ENCODE results near the gene LHB. TPM values are rescaled to one million over a fixed set of nuclear protein-coding genes. Genes with fewer than 3 reads are reported as not detected.

LHB gene
- total RNA-seq, 1 experiment from 2014 or later, result not detected

- DNase-seq (ENCODE audit: extremely low read depth, low read depth), result no peak
These were observed 30.7 kb downstream of the LHB start for GRCh38 chr19:48986211-48986610.

- no peak for DNase-seq (ENCODE audit: extremely low read depth, low read depth)
These were observed 31.2 kb downstream of the LHB start for GRCh38 chr19:48985711-48986110.

GRCh38 chr19:48982280-48982679 lies 34.6 kb downstream of the LHB start:
- DNase-seq (ENCODE audit: extremely low read depth, low read depth), result no peak

- DNase-seq (ENCODE audit: extremely low read depth, low read depth), result no peak
These were observed 39.8 kb downstream of the LHB start for GRCh38 chr19:48977061-48977460.

GRCh38 chr19:48975947-48976847 lies 40.7 kb downstream of the LHB start:
- no peak for DNase-seq (ENCODE audit: extremely low read depth, low read depth)

GRCh38 chr19:48970923-48971395 lies 45.9 kb downstream of the LHB start:
- DNase-seq (ENCODE audit: extremely low read depth, low read depth), result peak; percentile 72

GRCh38 chr19:48970139-48970766 lies 46.6 kb downstream of the LHB start:
- no peak for DNase-seq (ENCODE audit: extremely low read depth, low read depth)

GRCh38 chr19:48969276-48970138 lies 47.4 kb downstream of the LHB start:
- DNase-seq (ENCODE audit: extremely low read depth, low read depth), result no peak

- DNase-seq (ENCODE audit: extremely low read depth, low read depth), result no peak
These were observed 48.1 kb downstream of the LHB start for GRCh38 chr19:48968813-48969218.

- DNase-seq (ENCODE audit: extremely low read depth, low read depth), result no peak
These were observed 48.7 kb downstream of the LHB start for GRCh38 chr19:48968179-48968661.

- peak; percentile 69 for DNase-seq (ENCODE audit: extremely low read depth, low read depth)
These were observed 49.3 kb downstream of the LHB start for GRCh38 chr19:48967346-48968178.

GRCh38 chr19:48966541-48967345 lies 50.1 kb downstream of the LHB start:
- no peak for DNase-seq (ENCODE audit: extremely low read depth, low read depth)

Small RNA genes lying within 50 kb of the gene (small RNA-seq; reads per million reads assigned to genes)
- gene MIR6798, result 0 to 0.06 reads per million in 2 experiments

Other genes with a start within 250 kb of the LHB start
- 27.6 and 31.2 TPM in 2 replicates for gene BCAT2, start 206.1 kb downstream of the LHB start, total RNA-seq (2014; rRNA removed; shearing (Covaris generic))
- 1.6 and 2.0 TPM in 2 replicates for gene HSD17B14, start 180.6 kb downstream of the LHB start, total RNA-seq (2014; rRNA removed; shearing (Covaris generic))
- gene PLEKHA4, start 148.5 kb downstream of the LHB start, total RNA-seq (2014; rRNA removed; shearing (Covaris generic)), result 0.58 and 1.2 TPM in 2 replicates
- 83.3 and 85.6 TPM in 2 replicates for gene PPP1R15A, start 144.7 kb downstream of the LHB start, total RNA-seq (2014; rRNA removed; shearing (Covaris generic))
- not detected in 2 replicates for gene TULP2, start 118.3 kb downstream of the LHB start, total RNA-seq (2014; rRNA removed; shearing (Covaris generic))
- gene NUCB1, start 116.8 kb downstream of the LHB start, total RNA-seq (2014; rRNA removed; shearing (Covaris generic)), result 87.9 and 97.4 TPM in 2 replicates
- 0.55 TPM in 1 of 2 replicates, not detected in the other for gene DHDH, start 83.4 kb downstream of the LHB start, total RNA-seq (2014; rRNA removed; shearing (Covaris generic))
- gene BAX, start 62.2 kb downstream of the LHB start, total RNA-seq (2014; rRNA removed; shearing (Covaris generic)), result 93.6 and 95.9 TPM in 2 replicates
- 10,502 and 11,625 TPM in 2 replicates for gene FTL, start 51.8 kb downstream of the LHB start, total RNA-seq (2014; rRNA removed; shearing (Covaris generic))
- 17.5 and 19.8 TPM in 2 replicates for gene GYS1, start 23.8 kb downstream of the LHB start, total RNA-seq (2014; rRNA removed; shearing (Covaris generic))
- gene RUVBL2, start 23.2 kb downstream of the LHB start, total RNA-seq (2014; rRNA removed; shearing (Covaris generic)), result 165 and 179 TPM in 2 replicates
- not detected in 2 replicates for gene CGB3, start 7.2 kb upstream of the LHB start, total RNA-seq (2014; rRNA removed; shearing (Covaris generic))
- gene CGB2, start 14.8 kb upstream of the LHB start, total RNA-seq (2014; rRNA removed; shearing (Covaris generic)), result not detected in 2 replicates
- gene CGB1, start 19.8 kb upstream of the LHB start, total RNA-seq (2014; rRNA removed; shearing (Covaris generic)), result not detected in 2 replicates
- gene CGB5, start 26.8 kb upstream of the LHB start, total RNA-seq (2014; rRNA removed; shearing (Covaris generic)), result not detected in 2 replicates
- not detected in 2 replicates for gene CGB8, start 32.0 kb upstream of the LHB start, total RNA-seq (2014; rRNA removed; shearing (Covaris generic))
- not detected in 2 replicates for gene CGB7, start 40.7 kb upstream of the LHB start, total RNA-seq (2014; rRNA removed; shearing (Covaris generic))
- gene NTF4, start 47.7 kb upstream of the LHB start, total RNA-seq (2014; rRNA removed; shearing (Covaris generic)), result not detected in 2 replicates
- gene KCNA7, start 55.6 kb upstream of the LHB start, total RNA-seq (2014; rRNA removed; shearing (Covaris generic)), result not detected in 2 replicates
- 113 and 137 TPM in 2 replicates for gene SNRNP70, start 68.4 kb upstream of the LHB start, total RNA-seq (2014; rRNA removed; shearing (Covaris generic))
- 1.8 and 3.2 TPM in 2 replicates for gene LIN7B, start 97.3 kb upstream of the LHB start, total RNA-seq (2014; rRNA removed; shearing (Covaris generic))
- gene C19orf73, start 102.1 kb upstream of the LHB start, total RNA-seq (2014; rRNA removed; shearing (Covaris generic)), result 0.59 and 2.3 TPM in 2 replicates
- 4.5 and 6.2 TPM in 2 replicates for gene PPFIA3, start 102.5 kb upstream of the LHB start, total RNA-seq (2014; rRNA removed; shearing (Covaris generic))
- not detected in 2 replicates for gene HRC, start 138.3 kb upstream of the LHB start, total RNA-seq (2014; rRNA removed; shearing (Covaris generic))
- 2.8 and 3.9 TPM in 2 replicates for gene TRPM4, start 140.7 kb upstream of the LHB start, total RNA-seq (2014; rRNA removed; shearing (Covaris generic))